B cell (primary cell): ENCODE measurements around the gene RCBTB1. TPM values are rescaled to one million over a fixed set of nuclear protein-coding genes. Genes with fewer than 3 reads are reported as not detected.

Source experiments
- ATAC-seq: fragments of 200-7000 bp; cut with Tn5 transposase; one replicate; pipeline ENCODE4 v1.10.0; 2021; ENCODE audit warnings: low read depth, mild to moderate bottlenecking, moderate number of reproducible peaks, moderate library complexity
- CTCF ChIA-PET: fragments of 350-600 bp; sonication (Branson Sonifier 250); formaldehyde crosslinking; loops from one replicate; lab custom pipeline; 2021; ENCODE audit warnings: antibody characterized with exemption, inconsistent platforms; lab: Charles Lee
- POLR2A ChIA-PET: fragments of 350-600 bp; sonication (Branson Sonifier 250); formaldehyde crosslinking; loops from one replicate; lab custom pipeline; 2021; ENCODE audit warnings: antibody characterized with exemption; lab: Charles Lee
- DNase-seq: peaks from one replicate; pipeline ENCODE4 v3.0.0; 2013
- H2AFZ ChIP-seq: 2 replicates; pipeline ENCODE4 v1.6.1; 2012; ENCODE audit warnings: mild to moderate bottlenecking, low read depth, low read length; ENCODE audit not compliant: insufficient read depth, poor library complexity, severe bottlenecking
- H3K27ac ChIP-seq, 2 donors: 1 replicate in 1 of 2; 2 replicates in 1 of 2; pipeline ENCODE4 v1.5.1; 2012 to 2013; ENCODE audit warnings: low read length in 2 of 2, mild to moderate bottlenecking in 2 of 2, moderate library complexity in 1 of 2
- H3K27me3 ChIP-seq, 4 experiments: fragments of 200-600 bp in 1 of 4; sonication (generic) in 1 of 4; replicated peaks in 1 of 4; 1 replicate in 2 of 4; 2 replicates in 2 of 4; pipeline versions ENCODE4 v1.6.1 to v1.7.0; 2013 to 2016; ENCODE audit warnings: low read length in 3 of 4, mild to moderate bottlenecking in 2 of 4, mixed read lengths in 1 of 4, moderate library complexity in 1 of 4; ENCODE audit not compliant: insufficient read depth in 4 of 4, control insufficient read depth in 3 of 4; ENCODE audit errors: control extremely low read depth in 1 of 4
- H3K36me3 ChIP-seq, 2 experiments: replicated peaks in 1 of 2; 1 replicate in 1 of 2; 2 replicates in 1 of 2; pipeline versions ENCODE4 v1.6.1 to v1.7.1; 2013; ENCODE audit warnings: low read length in 1 of 2; ENCODE audit not compliant: insufficient read depth in 2 of 2, control insufficient read depth in 1 of 2; ENCODE audit errors: control extremely low read depth in 1 of 2, extremely low read depth in 1 of 2
- H3K4me1 ChIP-seq, 2 donors: fragments of 200-600 bp in 1 of 2; sonication (generic) in 1 of 2; 1 replicate in 1 of 2; 2 replicates in 1 of 2; pipeline versions ENCODE4 v1.5.1 to v1.6.1; 2013 to 2017; ENCODE audit warnings: low read length in 2 of 2; ENCODE audit not compliant: control insufficient read depth in 2 of 2, insufficient read depth in 2 of 2
- H3K4me2 ChIP-seq: replicated peaks from 2 replicates; pipeline ENCODE3; 2012; ENCODE audit warnings: mild to moderate bottlenecking, low read depth, low read length; ENCODE audit not compliant: poor library complexity, severe bottlenecking
- H3K4me3 ChIP-seq, 5 experiments: fragments of 200-600 bp in 1 of 5; sonication (generic) in 1 of 5; 1 replicate in 3 of 5; 2 replicates in 2 of 5; pipeline versions ENCODE4 v1.5.1 to v1.7.0; 2011 to 2016; ENCODE audit warnings: low read length in 4 of 5, mild to moderate bottlenecking in 4 of 5, low read depth in 2 of 5, control low read depth in 1 of 5, moderate library complexity in 1 of 5; ENCODE audit not compliant: insufficient read depth in 1 of 5; ENCODE audit errors: control extremely low read depth in 1 of 5, extremely low read depth in 1 of 5
- H3K79me2 ChIP-seq: fragments of 200-600 bp; sonication (generic); one replicate; pipeline ENCODE4 v1.6.0; 2016; ENCODE audit warnings: low read length; ENCODE audit not compliant: control insufficient read depth, insufficient read depth
- H3K9ac ChIP-seq: fragments of 200-600 bp; sonication (generic); 2 replicates; pipeline ENCODE4 v1.6.1; 2017; ENCODE audit warnings: mild to moderate bottlenecking, low read length, moderate library complexity
- H3K9me3 ChIP-seq, 3 donors: one replicate each; pipeline versions ENCODE4 v1.6.1 to v1.7.1; 2013; ENCODE audit warnings: low read length in 2 of 3; ENCODE audit not compliant: control insufficient read depth in 2 of 3, insufficient read depth in 1 of 3; ENCODE audit errors: control extremely low read depth in 1 of 3
- H4K20me1 ChIP-seq: 2 replicates; pipeline ENCODE4 v1.6.0; 2012; ENCODE audit warnings: mild to moderate bottlenecking, low read length; ENCODE audit not compliant: insufficient read depth, control insufficient read depth, poor library complexity, severe bottlenecking
- H3K27ac Mint-ChIP-seq: one replicate; pipeline ENCODE4 v1.8.0; 2021; ENCODE audit warnings: mixed read lengths
- H3K27me3 Mint-ChIP-seq: one replicate; pipeline ENCODE4 v1.8.0; 2021; ENCODE audit warnings: mixed read lengths
- H3K4me1 Mint-ChIP-seq: one replicate; pipeline ENCODE4 v1.8.0; 2021; ENCODE audit warnings: mixed read lengths
- H3K4me3 Mint-ChIP-seq: one replicate; pipeline ENCODE4 v1.8.0; 2021; ENCODE audit warnings: mixed read lengths
- H3K9me3 Mint-ChIP-seq: one replicate; pipeline ENCODE4 v1.8.0; 2022; ENCODE audit warnings: mixed read lengths; ENCODE audit not compliant: insufficient read depth
- CTCF ChIP-seq: fragments of 200-600 bp; IDR thresholded peaks from one replicate; pipeline ENCODE4 v1.8.0; 2022; ENCODE audit warnings: antibody characterized with exemption, mild to moderate bottlenecking
- EZH2 ChIP-seq: IDR thresholded peaks from 2 replicates; pipeline ENCODE4 v1.6.1; 2012; ENCODE audit warnings: borderline replicate concordance, low read depth, mild to moderate bottlenecking, moderate library complexity, low read length; ENCODE audit not compliant: insufficient read depth, poor library complexity, severe bottlenecking
- WGBS: methylation state at CpG from one replicate; pipeline ENCODE4 v1.1.5; 2013; ENCODE audit warnings: missing lambda C conversion rate; ENCODE audit not compliant: insufficient coverage; 5-methylcytosine and 5-hydroxymethylcytosine counted together
- intact Hi-C: fragments of 100-400 bp; cut with micrococcal nuclease; formaldehyde crosslinking; loops from one replicate; pipeline ENCODE4 v1.10.0; 2022
- polyA plus RNA-seq: library from polyadenylated mRNA; depleted of rRNA; stranded (reverse); fragments of >200 nt; gene quantifications from 2 replicates; pipeline ENCODE4 v1.2.3, GENCODE V29; 2012
- total RNA-seq, 2 donors: library from RNA; stranded (reverse); fragments of 120-200 nt in 1 of 2; gene quantifications; 1 replicate in 1 of 2; 2 replicates in 1 of 2; pipeline versions ENCODE4 v1.2.3 to v1.2.4, GENCODE V29; 2013 to 2022

Gene RCBTB1
- total and polyA plus RNA-seq, 2 donors (not counting 1 experiment from before 2014, with no cell fraction given) = 10.7 to 35.2 TPM

- H3K27ac ChIP-seq = peak overlapping the region; percentile 74 to 83
- DNase-seq = peak; percentile 71
- intact Hi-C loops = loop anchor here (1.0 to 2.0 kb wide), 2 partner anchors 38 to 89 kb away; partner anchors contain the start of genes CAB39L, PHF11 and SETDB2
- H3K9me3 ChIP-seq = no peaks in the 10 kb centered on the region
- H3K4me3 Mint-ChIP-seq = peak overlapping the region; percentile 73
- TF ChIP-seq CTCF (no peak), EZH2 (no peak)
- peaks cover 70% of the 10 kb centered on the region for H3K4me1 Mint-ChIP-seq
- ChIA-PET POLR2A (no interaction called here), CTCF (no interaction called here)
- no peak overlapping the region for H3K9ac ChIP-seq
- H3K27me3 Mint-ChIP-seq = no peaks in the 10 kb centered on the region
- peak overlapping the region; percentile 48 for H2AFZ ChIP-seq
- no peaks in the 10 kb centered on the region for H4K20me1 ChIP-seq
- peaks cover 46 to 53% of the 10 kb centered on the region in 2 donors for H3K4me1 ChIP-seq
- 9% methylated on average over 5 of the region's 7 CpGs for WGBS
- no peaks in the 10 kb centered on the region for H3K9me3 Mint-ChIP-seq
- H3K36me3 ChIP-seq = peaks cover 0 to 3% of the 10 kb centered on the region in 2 experiments
- peak overlapping the region; percentile 87 for H3K27ac Mint-ChIP-seq
- peak; percentile 46 for ATAC-seq
- H3K4me2 ChIP-seq = peak overlapping the region; percentile 49
- H3K27me3 ChIP-seq = no peaks in the 10 kb centered on the region
- H3K79me2 ChIP-seq = no peaks in the 10 kb centered on the region
- peak overlapping the region in 1 of 5 experiments; percentile 19 for H3K4me3 ChIP-seq
Observed at GRCh38 chr13:49533591-49534269, 51.6 kb downstream of the RCBTB1 start.

GRCh38 chr13:49533011-49533410 lies 52.3 kb downstream of the RCBTB1 start:
- DNase-seq (no peak), ATAC-seq (no peak)
- Histone ChIP-seq H3K36me3 (peaks cover 0 to 6% of the 10 kb centered on the region in 2 experiments), H3K27ac (peak overlapping the region; percentile 74 to 83), H3K4me3 (peak overlapping the region in 1 of 5 experiments; percentile 38), H3K4me2 (peak overlapping the region; percentile 49), H3K79me2 (no peaks in the 10 kb centered on the region), H3K9me3 (no peaks in the 10 kb centered on the region), H3K4me1 (peaks cover 50 to 59% of the 10 kb centered on the region in 2 donors), H3K9ac (no peak overlapping the region), H3K27me3 (no peaks in the 10 kb centered on the region), H4K20me1 (no peaks in the 10 kb centered on the region), H2AFZ (no peak overlapping the region)
- no peaks in the 10 kb centered on the region for H3K9me3 Mint-ChIP-seq
- CTCF ChIA-PET = interaction anchor here (1.1 kb wide), 1 partner anchor 14 kb away, joined by 3 read pairs; no protein-coding TSS in a partner anchor
- no peak for TF ChIP-seq CTCF
- no peak for TF ChIP-seq EZH2
- H3K27ac Mint-ChIP-seq = peak overlapping the region; percentile 62
- H3K4me3 Mint-ChIP-seq = peak overlapping the region; percentile 58
- POLR2A ChIA-PET = interaction anchor here (1.3 kb wide), 1 partner anchor 37 kb away, joined by 5 read pairs; the partner anchor contains the start of gene PHF11
- no peaks in the 10 kb centered on the region for H3K27me3 Mint-ChIP-seq
- peaks cover 77% of the 10 kb centered on the region for H3K4me1 Mint-ChIP-seq
- intact Hi-C loops = loop anchor here (1.0 to 2.0 kb wide), 2 partner anchors 38 to 88 kb away; partner anchors contain the start of genes CAB39L, PHF11 and SETDB2
